Transverse colon (tissue), 4 donors: ENCODE results near the gene OSBPL9.

Experiments
- POLR2AphosphoS5 ChIP-seq, 3 donors: sonication (generic); formaldehyde crosslinking; IDR thresholded peaks; one replicate each; pipeline ENCODE4 v1.6.1; 2016; ENCODE audit warnings: antibody characterized with exemption in 3 of 3
- TF ChIP-seq, protein P1 (sequence below), 5 experiments: fragments of 200-600 bp in 3 of 5; fragments of 450-650 bp in 2 of 5; sonication (generic) in 3 of 5; IDR thresholded peaks; 1 replicate in 2 of 5; 2 replicates in 3 of 5; pipeline ENCODE4 v1.5.1; 2016 to 2017; ENCODE audit warnings: antibody characterized with exemption in 5 of 5, inconsistent platforms in 3 of 5, mild to moderate bottlenecking in 2 of 5, moderate library complexity in 1 of 5

DNA sequence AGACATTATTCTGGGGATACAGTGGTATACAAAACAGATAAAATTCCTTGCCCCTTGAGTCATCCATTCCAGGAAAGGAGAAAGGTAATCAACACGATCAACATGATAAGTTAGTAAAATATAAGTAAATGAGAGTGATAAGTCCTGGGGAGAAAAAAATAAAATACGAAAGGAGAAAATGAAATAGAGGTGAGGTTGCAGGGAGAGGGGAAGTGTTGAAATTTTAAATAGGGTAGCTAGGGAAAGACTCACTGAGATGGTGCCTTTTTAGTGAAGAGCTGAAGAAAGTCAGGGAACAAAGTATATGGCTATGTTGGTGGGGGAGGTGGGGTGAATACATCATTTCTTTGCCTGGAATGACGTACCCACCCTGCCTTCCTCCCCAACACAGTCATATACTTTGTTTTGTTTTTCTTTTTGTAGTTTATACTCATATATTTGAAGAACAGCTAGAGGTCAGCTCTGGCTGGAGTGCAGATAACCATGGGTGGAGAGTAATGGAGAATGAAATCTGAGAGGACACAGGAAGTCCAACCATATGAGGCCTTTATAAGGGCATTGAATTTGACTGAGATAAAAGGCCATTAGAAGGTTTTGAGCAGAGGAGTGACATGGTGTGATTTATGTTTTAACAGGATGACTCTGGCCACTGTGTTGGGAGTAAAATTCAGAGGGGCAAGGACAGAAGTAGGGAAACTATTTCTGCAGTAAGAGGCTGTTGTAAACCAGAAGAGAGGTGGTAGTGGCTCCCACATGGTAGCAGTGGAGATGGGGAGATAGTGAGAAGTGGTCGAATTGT is 54.8 kb downstream of the OSBPL9 start:
- no peak for TF ChIP-seq POLR2AphosphoS5 (IDR thresholded peaks at IDR 0.05)
- TF ChIP-seq, protein P1, sequence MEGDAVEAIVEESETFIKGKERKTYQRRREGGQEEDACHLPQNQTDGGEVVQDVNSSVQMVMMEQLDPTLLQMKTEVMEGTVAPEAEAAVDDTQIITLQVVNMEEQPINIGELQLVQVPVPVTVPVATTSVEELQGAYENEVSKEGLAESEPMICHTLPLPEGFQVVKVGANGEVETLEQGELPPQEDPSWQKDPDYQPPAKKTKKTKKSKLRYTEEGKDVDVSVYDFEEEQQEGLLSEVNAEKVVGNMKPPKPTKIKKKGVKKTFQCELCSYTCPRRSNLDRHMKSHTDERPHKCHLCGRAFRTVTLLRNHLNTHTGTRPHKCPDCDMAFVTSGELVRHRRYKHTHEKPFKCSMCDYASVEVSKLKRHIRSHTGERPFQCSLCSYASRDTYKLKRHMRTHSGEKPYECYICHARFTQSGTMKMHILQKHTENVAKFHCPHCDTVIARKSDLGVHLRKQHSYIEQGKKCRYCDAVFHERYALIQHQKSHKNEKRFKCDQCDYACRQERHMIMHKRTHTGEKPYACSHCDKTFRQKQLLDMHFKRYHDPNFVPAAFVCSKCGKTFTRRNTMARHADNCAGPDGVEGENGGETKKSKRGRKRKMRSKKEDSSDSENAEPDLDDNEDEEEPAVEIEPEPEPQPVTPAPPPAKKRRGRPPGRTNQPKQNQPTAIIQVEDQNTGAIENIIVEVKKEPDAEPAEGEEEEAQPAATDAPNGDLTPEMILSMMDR (IDR thresholded peaks at IDR 0.05) = no peak
